ENCODE results near the gene JAKMIP1. TPM values are rescaled to one million over a fixed set of nuclear protein-coding genes. Genes with fewer than 3 reads are reported as not detected.

Gene JAKMIP1
- total and polyA plus RNA-seq, 2 of the 13 experiments (the other 11 are each of a cell fraction or from before 2014, with no cell fraction given) = not detected

DNA sequence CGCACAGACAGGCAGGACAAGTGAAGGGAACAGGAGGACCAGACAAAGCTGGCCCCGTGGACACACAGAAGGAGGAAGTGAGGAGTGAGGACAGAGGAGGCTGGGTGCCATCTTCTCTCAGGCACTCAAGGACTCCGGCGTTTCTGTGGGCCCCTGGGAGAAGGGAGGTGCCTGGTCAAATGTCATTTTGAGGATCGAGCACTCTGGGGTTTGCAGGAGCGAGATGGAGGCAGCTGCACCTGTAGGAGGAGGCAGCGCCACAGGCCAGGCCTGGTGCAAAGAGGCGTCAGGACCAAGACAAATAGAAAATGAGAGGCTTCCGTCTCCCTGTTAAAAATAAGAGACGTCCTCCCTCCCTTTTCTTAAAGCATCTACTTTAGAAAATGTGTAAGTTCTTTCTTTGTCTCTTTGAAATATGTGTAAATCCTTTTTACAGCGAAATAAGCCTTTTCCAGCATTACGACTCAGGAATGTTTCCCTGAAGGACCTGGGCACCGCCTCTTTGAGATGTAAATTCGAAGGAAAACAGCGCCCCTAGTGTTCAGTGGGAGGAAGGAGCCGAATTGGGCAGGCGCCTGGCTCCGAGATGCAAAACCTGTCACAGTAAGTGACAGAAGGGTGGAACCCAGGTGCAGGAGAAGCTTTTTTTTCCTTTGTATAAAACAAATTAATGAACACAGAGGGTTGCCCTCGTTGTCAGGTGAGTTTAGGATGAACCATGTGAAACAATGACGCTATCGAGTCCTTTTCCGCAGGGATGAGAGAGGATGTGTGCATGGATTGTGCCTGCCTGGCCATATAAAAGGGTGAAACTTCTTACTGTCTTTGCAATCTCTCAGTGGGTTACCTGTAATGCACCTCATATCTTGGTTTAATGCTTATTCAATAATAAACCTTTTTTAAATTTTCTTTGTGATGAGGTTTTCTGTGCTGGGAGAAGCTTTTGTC, 180.8 kb downstream of the JAKMIP1 start:
- no peak for ATAC-seq
- CTCF ChIA-PET (ENCODE audit: low intra/inter-chr PET ratio, low total read pairs) = interaction anchor here (1.3 kb wide), 1 partner anchor 21 kb away, joined by 6 read pairs; no protein-coding TSS in a partner anchor
- H3K4me2 ChIP-seq (ENCODE audit: low read depth, low read length) = no peak overlapping the region
- no peak overlapping the region for H3K4me3 ChIP-seq (replicated peaks in 1 of 3; ENCODE audit: insufficient read depth in 1 of 3, low read depth in 2 of 3, low read length in 3 of 3)
- H3K27ac ChIP-seq (ENCODE audit: extremely low read length, insufficient read depth, low read length) = no peak overlapping the region
- BruUV-seq (replicated peaks) = no TSS peak
- H3K4me1 ChIP-seq (ENCODE audit: insufficient read depth, low read length) = peaks cover 14% of the 10 kb centered on the region
- no peak for TF ChIP-seq ZNF775 (CRISPR knock-in tag; IDR thresholded peaks at IDR 0.05; ENCODE audit: borderline replicate concordance)
- TF ChIP-seq, protein P1, sequence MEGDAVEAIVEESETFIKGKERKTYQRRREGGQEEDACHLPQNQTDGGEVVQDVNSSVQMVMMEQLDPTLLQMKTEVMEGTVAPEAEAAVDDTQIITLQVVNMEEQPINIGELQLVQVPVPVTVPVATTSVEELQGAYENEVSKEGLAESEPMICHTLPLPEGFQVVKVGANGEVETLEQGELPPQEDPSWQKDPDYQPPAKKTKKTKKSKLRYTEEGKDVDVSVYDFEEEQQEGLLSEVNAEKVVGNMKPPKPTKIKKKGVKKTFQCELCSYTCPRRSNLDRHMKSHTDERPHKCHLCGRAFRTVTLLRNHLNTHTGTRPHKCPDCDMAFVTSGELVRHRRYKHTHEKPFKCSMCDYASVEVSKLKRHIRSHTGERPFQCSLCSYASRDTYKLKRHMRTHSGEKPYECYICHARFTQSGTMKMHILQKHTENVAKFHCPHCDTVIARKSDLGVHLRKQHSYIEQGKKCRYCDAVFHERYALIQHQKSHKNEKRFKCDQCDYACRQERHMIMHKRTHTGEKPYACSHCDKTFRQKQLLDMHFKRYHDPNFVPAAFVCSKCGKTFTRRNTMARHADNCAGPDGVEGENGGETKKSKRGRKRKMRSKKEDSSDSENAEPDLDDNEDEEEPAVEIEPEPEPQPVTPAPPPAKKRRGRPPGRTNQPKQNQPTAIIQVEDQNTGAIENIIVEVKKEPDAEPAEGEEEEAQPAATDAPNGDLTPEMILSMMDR (CRISPR knock-in tag; IDR thresholded peaks at IDR 0.05) = peak; percentile 58
- peak; percentile 28; the same call in 1 of the 2 replicates for TF ChIP-seq STAG1 (CRISPR knock-in tag; IDR thresholded peaks at IDR 0.05)
- H3K79me2 ChIP-seq (ENCODE audit: insufficient read depth, low read length) = no peaks in the 10 kb centered on the region
- H4K20me1 ChIP-seq (ENCODE audit: insufficient read depth, low read length) = no peaks in the 10 kb centered on the region
- H2AFZ ChIP-seq (ENCODE audit: low read length) = no peak overlapping the region
- POLR2A ChIA-PET = no interaction called here
- no peak for FAIRE-seq
- in situ Hi-C loops (cut with HindIII; ENCODE audit: extremely low pct_ligation_motif_present, low pct_unique_long_range_greater_than_20kb) = no loop called here
- intact Hi-C loops (cut with micrococcal nuclease; ENCODE audit: unreplicated experiment) = no loop called here
- H3K36me3 ChIP-seq (replicated peaks in 1 of 2; ENCODE audit: control insufficient read depth in 1 of 2, insufficient read depth in 2 of 2, low read length in 2 of 2) = no peaks in the 10 kb centered on the region
- WGBS (ENCODE audit: low lambda C conversion rate) = 28% methylated on average over 22 of the region's 22 CpGs
- no peak overlapping the region for H3K9ac ChIP-seq (ENCODE audit: insufficient read depth, low read depth, low read length)
- peak; percentile 27 for DNase-seq (ENCODE audit: low spot score)
- no peaks in the 10 kb centered on the region for H3K9me3 ChIP-seq (ENCODE audit: low read length)
- peaks cover 13 to 42% of the 10 kb centered on the region in 2 experiments for H3K27me3 ChIP-seq (ENCODE audit: control insufficient read depth in 1 of 2, insufficient read depth in 2 of 2, low read length in 2 of 2)

DNA sequence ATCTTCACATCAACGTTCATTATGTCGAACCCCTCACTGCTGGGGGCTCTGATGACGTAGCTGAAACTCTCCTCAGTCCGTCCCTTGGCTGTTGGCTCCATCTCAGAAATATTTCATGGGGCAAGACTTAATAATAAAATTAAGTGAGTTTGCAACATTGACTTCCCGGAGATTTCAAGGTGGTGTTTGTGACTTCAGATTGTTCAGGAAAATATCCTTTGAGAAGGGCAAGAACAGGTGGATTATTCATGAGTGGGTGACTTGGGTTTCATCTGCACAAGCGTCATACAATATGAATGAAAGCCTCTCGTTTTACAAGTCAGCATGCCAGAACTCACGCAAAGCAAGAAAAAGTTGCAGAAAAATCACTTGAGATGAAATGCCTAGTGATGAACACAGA, 182.0 kb downstream of the JAKMIP1 start, which contains the start of gene C4orf50:
TSS of gene C4orf50 (minus strand) at position 101 of the 400 bp plus-strand sequence.
- no TSS peak for BruUV-seq (replicated peaks)
- ChIA-PET CTCF (ENCODE audit: low intra/inter-chr PET ratio, low total read pairs) (no interaction called here), POLR2A (no interaction called here)
- no peak for DNase-seq (ENCODE audit: low spot score)
- Histone ChIP-seq H2AFZ (ENCODE audit: low read length) (no peak within 1 kb of the TSS), H3K79me2 (ENCODE audit: insufficient read depth, low read length) (no peaks in the 10 kb centered on the region), H3K4me3 (replicated peaks in 1 of 3; ENCODE audit: insufficient read depth in 1 of 3, low read depth in 2 of 3, low read length in 3 of 3) (no peak within 1 kb of the TSS), H3K27ac (ENCODE audit: extremely low read length, insufficient read depth, low read length) (no peak within 1 kb of the TSS), H3K4me1 (ENCODE audit: insufficient read depth, low read length) (peaks cover 14% of the 10 kb centered on the region), H3K36me3 (replicated peaks in 1 of 2; ENCODE audit: control insufficient read depth in 1 of 2, insufficient read depth in 2 of 2, low read length in 2 of 2) (no peaks in the 10 kb centered on the region), H3K9ac (ENCODE audit: insufficient read depth, low read depth, low read length) (no peak within 1 kb of the TSS), H3K9me3 (ENCODE audit: low read length) (no peaks in the 10 kb centered on the region), H3K27me3 (ENCODE audit: control insufficient read depth in 1 of 2, insufficient read depth in 2 of 2, low read length in 2 of 2) (peaks cover 9 to 30% of the 10 kb centered on the region in 2 experiments; a peak in 4 of 5 replicates), H4K20me1 (ENCODE audit: insufficient read depth, low read length) (no peaks in the 10 kb centered on the region), H3K4me2 (ENCODE audit: low read depth, low read length) (no peak within 1 kb of the TSS)
- in situ Hi-C loops (cut with HindIII; ENCODE audit: extremely low pct_ligation_motif_present, low pct_unique_long_range_greater_than_20kb) (no loop called here), intact Hi-C loops (cut with micrococcal nuclease; ENCODE audit: unreplicated experiment) (no loop called here)
- FAIRE-seq = no peak
- no peak for ATAC-seq
- peak; percentile 39; the same call in 1 of the 2 replicates for TF ChIP-seq CREB1 (IDR thresholded peaks at IDR 0.05)
- no peak for TF ChIP-seq CREB1 (CRISPR knock-in tag; IDR thresholded peaks at IDR 0.05)
- TF ChIP-seq ZBTB1 (CRISPR knock-in tag; IDR thresholded peaks at IDR 0.05; ENCODE audit: borderline replicate concordance) = no peak
- WGBS (ENCODE audit: low lambda C conversion rate) = 17% methylated on average over 8 of the region's 8 CpGs
